GM18508 (cell line): Measurements from ENCODE around the gene RECQL5.

Source experiments
- ATAC-seq: cut with Tn5 transposase; IDR thresholded peaks from one replicate; pipeline ENCODE4 v1.9.1; 2021; ENCODE audit warnings: moderate number of reproducible peaks; ENCODE audit not compliant: insufficient read depth, unreplicated experiment

Gene RECQL5

GRCh38 chr17:75635610-75636202 is 31.2 kb downstream of the RECQL5 start:
- ATAC-seq: no peak

- ATAC-seq: no peak
Observed at GRCh38 chr17:75634754-75635609, 32.0 kb downstream of the RECQL5 start.

GRCh38 chr17:75634376-75634740 is 32.6 kb downstream of the RECQL5 start:
- no peak for ATAC-seq

GRCh38 chr17:75633486-75634375 is 33.2 kb downstream of the RECQL5 start:
- no peak for ATAC-seq

GRCh38 chr17:75632863-75633485 is 34.0 kb downstream of the RECQL5 start, which contains the start of gene SMIM5:
Gene SMIM5, plus strand, starts transcription at chr17:75633434. Its CDS starts 6,768 bp downstream, at chr17:75640202.
- no peak for ATAC-seq

- no peak for ATAC-seq
Observed at GRCh38 chr17:75632428-75632827, 34.5 kb downstream of the RECQL5 start.

- no peak for ATAC-seq
Observed at GRCh38 chr17:75631353-75631752, 35.6 kb downstream of the RECQL5 start.

GRCh38 chr17:75630071-75630917 is 36.7 kb downstream of the RECQL5 start:
- no peak for ATAC-seq

- ATAC-seq: no peak
Observed at GRCh38 chr17:75629157-75629556, 37.8 kb downstream of the RECQL5 start.

GRCh38 chr17:75628425-75628824 is 38.5 kb downstream of the RECQL5 start:
- no peak for ATAC-seq

- ATAC-seq: no peak
Observed at GRCh38 chr17:75627094-75627493, 39.9 kb downstream of the RECQL5 start.

- no peak for ATAC-seq
Observed at GRCh38 chr17:75626496-75627038, 40.4 kb downstream of the RECQL5 start.

GRCh38 chr17:75625813-75626486 is 41.0 kb downstream of the RECQL5 start:
- no peak for ATAC-seq

GRCh38 chr17:75624714-75625345 is 42.1 kb downstream of the RECQL5 start:
- ATAC-seq: no peak

- no peak for ATAC-seq
Observed at GRCh38 chr17:75624021-75624420, 42.9 kb downstream of the RECQL5 start.

GRCh38 chr17:75623386-75623785 is 43.6 kb downstream of the RECQL5 start:
- ATAC-seq: no peak

- ATAC-seq: no peak
Observed at GRCh38 chr17:75622771-75623273, 44.1 kb downstream of the RECQL5 start.

- no peak for ATAC-seq
Observed at GRCh38 chr17:75622076-75622475, 44.9 kb downstream of the RECQL5 start.
